DND-41 (cell line): ENCODE results near the gene RPL7A.

Source experiments
- ATAC-seq: fragments of 200-7000 bp; cut with Tn5 transposase; 3 replicates; pipeline ENCODE4 v1.9.1; 2021; ENCODE audit warnings: low read depth; ENCODE audit not compliant: insufficient read depth
- DNase-seq: peaks from one replicate; pipeline ENCODE4 v3.0.0-alpha.2; 2020
- H2AFZ ChIP-seq: 2 replicates; pipeline ENCODE4 v1.6.0; 2012; ENCODE audit warnings: low read depth, low read length
- H3K27ac ChIP-seq: 2 replicates; pipeline ENCODE4 v1.5.1; 2012; ENCODE audit warnings: low read length, inconsistent platforms
- H3K27me3 ChIP-seq: fragments of 200-600 bp; sonication (generic); 2 replicates; pipeline ENCODE4 v1.6.0; 2012; ENCODE audit warnings: low read length, mild to moderate bottlenecking, inconsistent platforms; ENCODE audit not compliant: insufficient read depth, poor library complexity
- H3K36me3 ChIP-seq: 2 replicates; pipeline ENCODE4 v1.5.1; 2012; ENCODE audit warnings: low read length, inconsistent platforms; ENCODE audit not compliant: insufficient read depth
- H3K4me1 ChIP-seq: 2 replicates; pipeline ENCODE4 v1.5.1; 2012; ENCODE audit warnings: mild to moderate bottlenecking, low read length; ENCODE audit not compliant: insufficient read depth
- H3K4me2 ChIP-seq: 2 replicates; pipeline ENCODE4 v1.6.0; 2012; ENCODE audit warnings: mild to moderate bottlenecking, moderate library complexity, low read length, inconsistent platforms; ENCODE audit not compliant: insufficient read depth
- H3K4me3 ChIP-seq, 2 experiments: fragments of 200-600 bp in 1 of 2; shearing (Covaris generic) in 1 of 2; 2 replicates each; pipeline ENCODE4 v1.5.1; 2012 to 2016; ENCODE audit warnings: inconsistent platforms in 2 of 2, low read length in 2 of 2, mild to moderate bottlenecking in 2 of 2, low read depth in 1 of 2, moderate library complexity in 1 of 2
- H3K79me2 ChIP-seq: 2 replicates; pipeline ENCODE4 v1.6.0; 2012; ENCODE audit warnings: low read length, inconsistent platforms; ENCODE audit not compliant: insufficient read depth
- H3K9ac ChIP-seq: 2 replicates; pipeline ENCODE4 v1.6.0; 2012; ENCODE audit warnings: low read depth, mild to moderate bottlenecking, inconsistent platforms, low read length, moderate library complexity
- H3K9me3 ChIP-seq: 2 replicates; pipeline ENCODE4 v1.5.1; 2012; ENCODE audit warnings: low read length, moderate library complexity, mild to moderate bottlenecking, inconsistent platforms; ENCODE audit not compliant: insufficient read depth, severe bottlenecking
- H4K20me1 ChIP-seq: 2 replicates; pipeline ENCODE4 v1.6.0; 2012; ENCODE audit warnings: low read length; ENCODE audit not compliant: insufficient read depth
- EZH2 ChIP-seq: IDR thresholded peaks from 3 replicates; pipeline ENCODE4 v1.6.1; 2012; ENCODE audit warnings: borderline replicate concordance, low read depth, mild to moderate bottlenecking, moderate library complexity, low read length, inconsistent platforms; ENCODE audit not compliant: severe bottlenecking
- TF ChIP-seq, protein P1 (sequence below): IDR thresholded peaks from 2 replicates; pipeline ENCODE4 v1.5.1; 2012; ENCODE audit warnings: borderline replicate concordance, low read length, moderate library complexity, mild to moderate bottlenecking; ENCODE audit not compliant: poor library complexity, severe bottlenecking; ENCODE audit errors: extremely low read depth

The RPL7A gene

DNA sequence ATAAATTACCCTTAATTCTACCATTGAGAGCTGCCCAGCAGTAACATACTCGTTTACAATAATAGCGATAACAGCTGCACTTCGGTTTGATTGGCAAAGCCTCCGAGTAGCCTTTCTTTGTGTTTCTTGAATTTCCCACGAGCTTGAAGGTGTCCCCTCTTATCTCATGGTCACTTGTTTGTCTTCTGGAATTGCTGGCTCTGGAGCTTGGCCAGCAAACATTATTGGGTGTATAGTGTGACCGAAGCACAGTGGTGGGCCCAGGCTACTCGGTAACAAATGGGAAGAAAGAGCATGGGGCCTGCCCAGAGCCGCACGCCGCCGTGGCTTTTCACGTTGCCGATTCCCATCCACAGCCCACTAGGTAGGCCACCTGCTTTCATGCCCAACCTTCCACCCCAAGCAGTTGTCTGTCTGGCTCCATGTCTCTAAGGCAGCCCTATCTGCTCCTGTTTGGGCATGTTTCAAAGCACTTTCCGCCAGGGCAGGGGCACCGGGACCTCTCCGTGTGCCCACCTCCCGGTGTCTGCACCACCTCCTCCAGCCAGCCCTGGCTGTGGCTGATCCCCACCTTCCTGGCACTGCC is 36.8 kb downstream of the RPL7A start:
- no peak for ATAC-seq

DNA sequence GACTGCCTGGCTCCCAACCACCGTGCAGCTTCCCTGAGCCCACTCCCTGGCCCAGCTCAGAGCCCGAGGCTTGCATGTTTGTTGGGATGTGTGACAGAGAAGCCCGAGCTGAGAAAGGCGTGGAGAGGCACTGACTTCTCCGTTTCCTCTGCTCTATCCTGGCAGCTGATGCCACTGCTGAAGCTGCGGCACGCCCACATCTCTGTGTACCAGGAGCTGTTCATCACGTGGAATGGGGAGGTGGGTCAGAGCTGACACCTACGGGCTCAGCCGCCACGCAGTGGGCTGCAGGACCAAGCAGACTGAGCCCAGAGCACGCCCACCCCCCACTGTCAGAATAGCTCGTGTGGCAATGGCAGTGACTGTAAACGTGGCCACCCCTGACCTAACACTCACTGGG is 37.4 kb downstream of the RPL7A start:
- Histone ChIP-seq H3K27me3 (no peaks in the 10 kb centered on the region), H3K9me3 (no peaks in the 10 kb centered on the region), H3K36me3 (no peaks in the 10 kb centered on the region), H2AFZ (no peak overlapping the region), H3K4me3 (no peak overlapping the region), H3K27ac (no peak overlapping the region), H3K79me2 (no peaks in the 10 kb centered on the region), H4K20me1 (no peaks in the 10 kb centered on the region), H3K9ac (no peak overlapping the region), H3K4me1 (no peaks in the 10 kb centered on the region), H3K4me2 (no peak overlapping the region)
- no peak for ATAC-seq
- TF ChIP-seq, protein P1, sequence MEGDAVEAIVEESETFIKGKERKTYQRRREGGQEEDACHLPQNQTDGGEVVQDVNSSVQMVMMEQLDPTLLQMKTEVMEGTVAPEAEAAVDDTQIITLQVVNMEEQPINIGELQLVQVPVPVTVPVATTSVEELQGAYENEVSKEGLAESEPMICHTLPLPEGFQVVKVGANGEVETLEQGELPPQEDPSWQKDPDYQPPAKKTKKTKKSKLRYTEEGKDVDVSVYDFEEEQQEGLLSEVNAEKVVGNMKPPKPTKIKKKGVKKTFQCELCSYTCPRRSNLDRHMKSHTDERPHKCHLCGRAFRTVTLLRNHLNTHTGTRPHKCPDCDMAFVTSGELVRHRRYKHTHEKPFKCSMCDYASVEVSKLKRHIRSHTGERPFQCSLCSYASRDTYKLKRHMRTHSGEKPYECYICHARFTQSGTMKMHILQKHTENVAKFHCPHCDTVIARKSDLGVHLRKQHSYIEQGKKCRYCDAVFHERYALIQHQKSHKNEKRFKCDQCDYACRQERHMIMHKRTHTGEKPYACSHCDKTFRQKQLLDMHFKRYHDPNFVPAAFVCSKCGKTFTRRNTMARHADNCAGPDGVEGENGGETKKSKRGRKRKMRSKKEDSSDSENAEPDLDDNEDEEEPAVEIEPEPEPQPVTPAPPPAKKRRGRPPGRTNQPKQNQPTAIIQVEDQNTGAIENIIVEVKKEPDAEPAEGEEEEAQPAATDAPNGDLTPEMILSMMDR = no peak
- TF ChIP-seq EZH2 = no peak
- DNase-seq = no peak

More for the DNA sequence above, 36.8 kb downstream of the RPL7A start:
- TF ChIP-seq, protein P1 = no peak
- no peak for TF ChIP-seq EZH2
- Histone ChIP-seq H4K20me1 (no peaks in the 10 kb centered on the region), H3K4me1 (no peaks in the 10 kb centered on the region), H3K79me2 (no peaks in the 10 kb centered on the region), H3K9me3 (no peaks in the 10 kb centered on the region), H2AFZ (no peak overlapping the region), H3K9ac (no peak overlapping the region), H3K27me3 (no peaks in the 10 kb centered on the region), H3K36me3 (no peaks in the 10 kb centered on the region), H3K27ac (no peak overlapping the region), H3K4me3 (no peak overlapping the region), H3K4me2 (no peak overlapping the region)
- no peak for DNase-seq

DNA sequence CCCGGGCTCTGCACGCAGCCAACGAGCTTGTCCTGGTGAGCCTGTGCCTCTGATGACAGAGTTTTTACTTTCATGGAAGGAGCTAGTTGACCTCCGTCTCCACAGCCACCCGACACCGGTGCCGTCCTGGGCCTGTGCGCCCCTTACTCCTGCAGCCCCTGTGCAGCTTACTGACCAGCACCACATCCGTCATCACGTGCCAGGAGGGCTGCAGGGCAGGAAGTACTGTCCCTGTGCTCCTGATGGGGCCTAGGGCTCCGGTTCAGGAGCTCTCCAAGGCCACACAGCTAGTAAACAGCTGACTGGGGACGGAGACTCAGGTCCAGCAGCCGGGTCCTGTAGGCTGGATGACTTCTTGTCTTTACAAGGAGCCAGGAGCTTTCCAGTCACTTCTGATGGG is 38.3 kb downstream of the RPL7A start:
- Histone ChIP-seq H3K27ac (no peak overlapping the region), H3K9me3 (no peaks in the 10 kb centered on the region), H3K36me3 (no peaks in the 10 kb centered on the region), H2AFZ (no peak overlapping the region), H3K4me2 (no peak overlapping the region), H3K4me3 (no peak overlapping the region), H3K9ac (no peak overlapping the region), H3K79me2 (no peaks in the 10 kb centered on the region), H3K4me1 (no peaks in the 10 kb centered on the region), H3K27me3 (no peaks in the 10 kb centered on the region), H4K20me1 (no peaks in the 10 kb centered on the region)
- DNase-seq (no peak), ATAC-seq (no peak)
- no peak for TF ChIP-seq EZH2
- TF ChIP-seq, protein P1 = no peak
